Astrocyte of the cerebellum (primary cell): ENCODE measurements around the gene ZWILCH.

Experiments
- DNase-seq: peaks from one replicate; pipeline ENCODE4 v3.0.0-alpha.2; 2011; ENCODE audit warnings: low read depth
- H3K4me3 ChIP-seq: 2 replicates; pipeline ENCODE4 v1.5.1; 2011; ENCODE audit warnings: mild to moderate bottlenecking, low read depth, low read length, moderate library complexity
- in situ Hi-C: cut with HindIII; loops from 2 replicates; pipeline ENCODE4 v1.10.0; 2017; ENCODE audit warnings: low sequenced_read_pairs
- TF ChIP-seq, protein P1 (sequence below): IDR thresholded peaks from 2 replicates; pipeline ENCODE4 v1.5.1; 2012; ENCODE audit warnings: low read length, low read depth, moderate library complexity, mild to moderate bottlenecking; ENCODE audit errors: missing control alignments

ZWILCH gene

DNA sequence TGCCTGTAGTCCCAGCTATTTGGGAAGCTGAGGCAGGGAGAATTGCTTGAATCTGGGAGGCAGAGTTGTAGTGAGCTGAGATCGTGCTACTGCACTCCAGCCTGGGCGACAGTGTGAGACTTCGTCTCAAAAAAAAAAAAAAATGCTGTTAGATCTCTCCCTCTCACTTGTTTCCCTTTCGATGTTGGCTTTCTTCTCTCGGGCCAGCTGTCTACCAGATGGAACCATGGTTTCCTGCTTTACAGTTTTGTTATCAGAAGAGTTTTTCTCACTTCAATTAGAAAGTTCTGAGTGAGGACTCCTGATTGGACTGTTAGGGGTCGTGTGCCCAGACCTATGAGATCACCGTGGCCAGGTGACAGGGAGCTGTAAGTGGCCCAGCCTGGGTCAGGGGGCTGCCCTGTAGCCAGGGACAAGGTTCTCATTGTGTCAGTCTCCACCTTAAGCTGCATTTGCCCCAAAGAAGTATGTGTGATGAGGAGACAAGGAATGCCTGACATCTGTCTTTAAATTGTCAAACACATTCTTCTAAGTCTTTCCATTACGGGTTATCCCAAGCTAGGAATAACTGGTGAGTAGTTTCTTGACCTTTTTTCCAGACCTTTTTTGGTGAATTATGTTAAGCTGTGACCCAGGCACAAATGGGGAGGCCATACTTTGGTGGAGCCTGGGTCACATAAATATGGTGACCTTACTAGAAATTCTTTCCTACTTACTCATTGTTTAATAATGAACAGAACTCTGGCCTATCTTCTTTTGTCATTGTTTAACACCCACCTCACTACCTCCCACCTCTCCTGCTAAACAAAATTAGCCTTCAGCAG, 32.7 kb upstream of the ZWILCH start:
- no peak for DNase-seq
- H3K4me3 ChIP-seq = no peak overlapping the region
- TF ChIP-seq, protein P1, sequence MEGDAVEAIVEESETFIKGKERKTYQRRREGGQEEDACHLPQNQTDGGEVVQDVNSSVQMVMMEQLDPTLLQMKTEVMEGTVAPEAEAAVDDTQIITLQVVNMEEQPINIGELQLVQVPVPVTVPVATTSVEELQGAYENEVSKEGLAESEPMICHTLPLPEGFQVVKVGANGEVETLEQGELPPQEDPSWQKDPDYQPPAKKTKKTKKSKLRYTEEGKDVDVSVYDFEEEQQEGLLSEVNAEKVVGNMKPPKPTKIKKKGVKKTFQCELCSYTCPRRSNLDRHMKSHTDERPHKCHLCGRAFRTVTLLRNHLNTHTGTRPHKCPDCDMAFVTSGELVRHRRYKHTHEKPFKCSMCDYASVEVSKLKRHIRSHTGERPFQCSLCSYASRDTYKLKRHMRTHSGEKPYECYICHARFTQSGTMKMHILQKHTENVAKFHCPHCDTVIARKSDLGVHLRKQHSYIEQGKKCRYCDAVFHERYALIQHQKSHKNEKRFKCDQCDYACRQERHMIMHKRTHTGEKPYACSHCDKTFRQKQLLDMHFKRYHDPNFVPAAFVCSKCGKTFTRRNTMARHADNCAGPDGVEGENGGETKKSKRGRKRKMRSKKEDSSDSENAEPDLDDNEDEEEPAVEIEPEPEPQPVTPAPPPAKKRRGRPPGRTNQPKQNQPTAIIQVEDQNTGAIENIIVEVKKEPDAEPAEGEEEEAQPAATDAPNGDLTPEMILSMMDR = no peak
- in situ Hi-C loops = no loop called here

DNA sequence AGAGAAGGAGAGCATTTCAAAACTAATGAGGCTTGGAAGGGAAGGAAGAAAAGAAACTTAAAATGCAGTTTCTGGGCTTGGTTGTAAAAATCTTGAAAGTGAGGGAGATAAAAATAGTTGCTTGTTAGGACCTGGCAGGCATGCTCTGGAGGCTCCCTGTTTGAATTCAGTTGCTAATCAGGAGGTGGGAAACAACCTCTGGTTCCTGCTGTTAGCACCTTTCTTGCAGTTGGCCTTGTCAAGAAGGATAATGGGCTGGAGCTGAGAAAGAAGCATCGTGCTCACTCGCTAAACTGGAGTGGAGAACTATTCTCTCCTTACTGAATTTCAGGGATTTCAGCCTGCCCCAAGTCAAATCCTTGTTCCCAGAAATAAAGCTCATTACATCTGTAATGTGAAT, 31.0 kb upstream of the ZWILCH start:
- in situ Hi-C loops = no loop called here
- H3K4me3 ChIP-seq = no peak overlapping the region
- TF ChIP-seq, protein P1 = no peak
- no peak for DNase-seq

DNA sequence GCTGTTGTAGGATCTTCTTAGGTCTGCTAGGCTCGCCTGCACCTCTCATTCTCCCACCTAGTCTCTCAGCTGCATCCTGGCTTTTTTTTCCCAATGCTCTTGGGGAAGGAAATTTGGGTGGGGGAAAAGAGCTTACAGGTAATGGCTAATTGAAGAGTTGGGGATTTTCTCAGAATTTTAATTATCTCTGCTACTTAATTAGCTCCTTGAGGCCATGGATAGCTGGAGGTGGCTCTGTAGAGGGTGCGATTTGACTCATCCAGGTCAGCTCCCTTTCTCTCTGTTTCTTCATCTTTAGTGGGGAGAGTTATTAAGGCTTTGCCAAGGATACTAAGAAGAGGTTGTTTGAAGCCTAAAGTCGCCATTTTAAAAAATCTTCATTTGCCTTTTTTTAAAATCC, 30.2 kb upstream of the ZWILCH start:
- TF ChIP-seq, protein P1 = no peak

DNA sequence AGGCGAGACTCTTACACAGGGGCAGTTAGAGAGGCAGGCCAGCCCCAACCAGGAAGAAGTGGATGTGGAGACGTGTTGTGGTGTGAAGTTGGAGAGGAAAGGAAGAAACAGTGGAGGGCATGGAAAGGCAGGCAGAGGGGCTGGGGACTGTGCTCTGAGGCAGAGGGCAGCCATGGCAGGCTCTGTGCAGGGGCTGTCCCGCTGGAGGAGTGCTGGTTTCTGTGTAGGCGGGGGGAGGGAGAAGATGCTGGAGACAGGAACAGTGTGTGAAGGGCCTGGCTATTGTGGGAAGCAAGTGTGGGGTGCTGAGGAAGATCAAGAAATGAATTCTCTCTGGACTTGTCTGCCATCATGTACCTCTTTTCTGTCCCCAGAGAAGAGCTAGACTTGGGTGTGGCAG, 28.6 kb upstream of the ZWILCH start:
- no peak overlapping the region for H3K4me3 ChIP-seq
- TF ChIP-seq, protein P1 = no peak
- no peak for DNase-seq
- in situ Hi-C loops = loop anchor here (5.0 kb wide), 1 partner anchor 74 kb away; no protein-coding TSS in a partner anchor

More for the DNA sequence above, 30.2 kb upstream of the ZWILCH start:
- in situ Hi-C loops = loop anchor here (5.0 kb wide), 1 partner anchor 73 kb away; no protein-coding TSS in a partner anchor
- DNase-seq = no peak
- H3K4me3 ChIP-seq = no peak overlapping the region

DNA sequence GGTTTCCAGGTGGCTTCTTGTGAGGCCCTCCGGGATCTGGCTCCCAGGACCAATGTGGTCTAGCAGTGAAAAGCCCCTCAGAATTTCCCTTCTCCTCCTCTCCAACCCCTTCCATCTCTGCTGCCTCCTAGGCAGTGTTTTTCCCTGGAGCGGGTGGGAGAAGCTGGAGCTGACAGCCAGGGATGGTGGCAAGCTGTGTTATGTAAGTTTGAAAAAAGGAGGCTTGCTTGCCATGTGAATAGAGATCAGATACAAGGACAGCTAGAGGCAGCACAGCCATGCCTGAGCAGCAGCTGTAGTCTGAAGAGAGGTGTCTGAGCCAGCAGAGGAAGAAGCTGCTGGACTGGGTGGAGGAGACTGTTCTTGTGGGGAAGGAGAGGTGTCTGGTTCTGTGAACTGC, 28.1 kb upstream of the ZWILCH start:
- no peak overlapping the region for H3K4me3 ChIP-seq
- DNase-seq = no peak
- in situ Hi-C loops = loop anchor here (5.0 kb wide), 1 partner anchor 75 kb away; no protein-coding TSS in a partner anchor
- TF ChIP-seq, protein P1 = no peak

DNA sequence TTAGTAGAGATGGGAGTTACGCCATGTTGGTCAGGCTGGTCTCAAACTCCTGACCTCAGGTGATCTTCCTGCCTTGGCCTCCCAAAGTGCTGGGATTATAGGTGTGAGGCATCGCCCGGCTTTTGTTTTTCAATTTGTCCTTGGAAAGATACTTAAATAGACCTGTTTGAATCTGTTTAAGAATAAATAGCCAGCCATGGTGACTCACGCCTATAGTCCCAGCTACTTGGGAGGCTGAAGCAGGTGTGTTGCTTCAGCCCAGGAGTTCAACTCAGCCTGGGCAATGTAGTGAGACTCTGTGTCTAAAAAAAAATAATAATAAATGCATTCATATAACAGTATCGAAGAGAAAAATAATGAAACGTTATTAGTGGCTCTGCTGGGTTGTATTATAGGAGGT, 24.9 kb upstream of the ZWILCH start:
- H3K4me3 ChIP-seq = no peak overlapping the region
- in situ Hi-C loops = loop anchor here (10.0 kb wide), 1 partner anchor 165 kb away; no protein-coding TSS in a partner anchor
- DNase-seq = no peak
- TF ChIP-seq, protein P1 = no peak
